SIG-M5 (cell line): Measurements from ENCODE around the gene PCDHB2.
"Not testable (repeated sequence)": the region's sequence is repeated elsewhere in the genome, so short reads cannot be mapped to it uniquely, and the experiment has no call there.

Source experiments
- DNase-seq: peaks from one replicate; lab custom pipeline; 2025; lab: John Stamatoyannopoulos, UW

Gene PCDHB2

GRCh38 chr5:141094481-141095262, at the start of gene PCDHB2:
TSS of gene PCDHB2 (plus strand) at chr5:141094615. CDS start at chr5:141094791, 176 bp downstream.
- no peak for DNase-seq

GRCh38 chr5:141050622-141051520, 43.5 kb upstream of the PCDHB2 start, which contains the start of gene PCDHB1:
TSS of gene PCDHB1 (plus strand) at chr5:141051374. CDS start at chr5:141051471, 97 bp downstream.
- no peak for DNase-seq

- no peak for DNase-seq
Observed at GRCh38 chr5:141051521-141051866, 42.9 kb upstream of the PCDHB2 start.

GRCh38 chr5:141077826-141078225, 16.6 kb upstream of the PCDHB2 start:
- no peak for DNase-seq

GRCh38 chr5:141082228-141082627, 12.2 kb upstream of the PCDHB2 start:
- no peak for DNase-seq

DNA sequence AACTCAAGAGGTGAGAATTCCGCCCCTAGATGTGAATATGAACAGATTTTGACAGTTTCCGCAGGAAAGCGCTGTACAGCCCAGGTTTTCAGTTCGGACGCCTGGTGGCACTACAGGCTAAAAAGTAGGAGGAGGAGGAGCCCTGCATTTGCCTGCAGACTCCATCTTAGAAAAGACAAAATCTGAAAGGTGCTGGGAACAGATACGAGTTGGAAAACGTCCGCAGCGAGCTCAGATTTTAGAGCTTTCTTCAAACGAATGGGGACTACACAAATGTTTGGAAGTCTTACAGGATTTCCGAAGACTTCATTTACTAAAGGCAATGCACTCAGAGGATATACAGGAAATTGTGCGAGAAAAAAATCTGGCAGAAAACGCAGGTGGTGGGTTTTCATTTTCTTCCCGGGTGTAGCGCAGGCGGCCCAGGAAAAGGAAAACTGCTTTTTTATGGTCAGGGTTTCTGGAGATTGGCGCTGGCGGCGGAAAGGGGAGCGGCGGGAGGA, 9.9 kb upstream of the PCDHB2 start:
- DNase-seq, result no peak

GRCh38 chr5:141095263-141095641, 837 bp downstream of the PCDHB2 start:
- no peak for DNase-seq

DNA sequence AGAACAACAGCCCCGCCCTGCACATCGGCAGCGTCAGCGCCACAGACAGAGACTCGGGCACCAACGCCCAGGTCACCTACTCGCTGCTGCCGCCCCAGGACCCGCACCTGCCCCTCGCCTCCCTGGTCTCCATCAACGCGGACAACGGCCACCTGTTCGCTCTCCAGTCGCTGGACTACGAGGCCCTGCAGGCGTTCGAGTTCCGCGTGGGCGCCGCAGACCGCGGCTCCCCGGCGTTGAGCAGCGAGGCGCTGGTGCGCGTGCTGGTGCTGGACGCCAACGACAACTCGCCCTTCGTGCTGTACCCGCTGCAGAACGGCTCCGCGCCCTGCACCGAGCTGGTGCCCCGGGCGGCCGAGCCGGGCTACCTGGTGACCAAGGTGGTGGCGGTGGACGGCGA, 1.8 kb downstream of the PCDHB2 start:
- DNase-seq, result not testable (repeated sequence)

GRCh38 chr5:141096586-141096985, 2.2 kb downstream of the PCDHB2 start:
- not testable (repeated sequence) for DNase-seq

DNA sequence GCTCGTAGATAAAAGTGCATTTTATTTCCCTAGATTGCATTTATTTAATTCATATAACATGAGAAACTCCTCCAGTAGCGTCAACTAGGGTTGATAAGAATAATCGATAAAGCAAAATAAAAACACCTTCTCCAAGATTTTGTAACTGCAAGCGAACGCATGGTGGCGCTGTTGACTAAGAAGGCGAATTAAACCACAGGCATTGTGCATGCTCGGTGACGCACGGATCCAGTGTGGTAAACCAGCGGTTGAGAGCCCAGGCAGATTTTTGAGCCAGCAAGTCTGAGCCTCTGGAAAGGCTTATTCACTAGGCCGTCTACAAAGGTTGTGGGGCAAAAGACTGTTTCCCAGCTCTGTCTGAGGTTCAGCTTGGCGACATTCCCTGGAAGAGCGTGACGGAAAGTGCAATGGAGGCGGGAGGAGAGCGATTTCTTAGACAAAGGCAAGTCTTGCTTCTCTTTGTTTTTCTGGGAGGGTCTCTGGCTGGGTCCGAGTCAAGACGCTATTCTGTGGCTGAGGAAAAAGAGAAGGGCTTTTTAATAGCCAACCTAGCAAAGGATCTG, 5.9 kb downstream of the PCDHB2 start, which contains the start of gene PCDHB3:
Gene PCDHB3 (plus strand): TSS at position 231 of the 563 bp plus-strand sequence. CDS start 177 bp downstream, at position 408.
- no peak for DNase-seq

- DNase-seq, result no peak
Observed at GRCh38 chr5:141101059-141101458, 6.6 kb downstream of the PCDHB2 start.

DNA sequence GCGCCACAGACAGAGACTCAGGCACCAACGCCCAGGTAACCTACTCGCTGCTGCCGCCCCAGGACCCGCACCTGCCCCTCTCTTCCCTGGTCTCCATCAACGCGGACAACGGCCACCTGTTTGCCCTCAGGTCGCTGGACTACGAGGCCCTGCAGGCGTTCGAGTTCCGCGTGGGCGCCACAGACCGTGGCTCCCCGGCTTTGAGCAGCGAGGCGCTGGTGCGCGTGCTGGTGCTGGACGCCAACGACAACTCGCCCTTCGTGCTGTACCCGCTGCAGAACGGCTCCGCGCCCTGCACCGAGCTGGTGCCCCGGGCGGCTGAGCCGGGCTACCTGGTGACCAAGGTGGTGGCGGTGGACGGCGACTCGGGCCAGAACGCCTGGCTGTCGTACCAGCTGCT, 7.7 kb downstream of the PCDHB2 start:
- not testable (repeated sequence) for DNase-seq

- not testable (repeated sequence) for DNase-seq
Observed at GRCh38 chr5:141102471-141102870, 8.1 kb downstream of the PCDHB2 start.

- no peak for DNase-seq
Observed at GRCh38 chr5:141105350-141105749, 10.9 kb downstream of the PCDHB2 start.

DNA sequence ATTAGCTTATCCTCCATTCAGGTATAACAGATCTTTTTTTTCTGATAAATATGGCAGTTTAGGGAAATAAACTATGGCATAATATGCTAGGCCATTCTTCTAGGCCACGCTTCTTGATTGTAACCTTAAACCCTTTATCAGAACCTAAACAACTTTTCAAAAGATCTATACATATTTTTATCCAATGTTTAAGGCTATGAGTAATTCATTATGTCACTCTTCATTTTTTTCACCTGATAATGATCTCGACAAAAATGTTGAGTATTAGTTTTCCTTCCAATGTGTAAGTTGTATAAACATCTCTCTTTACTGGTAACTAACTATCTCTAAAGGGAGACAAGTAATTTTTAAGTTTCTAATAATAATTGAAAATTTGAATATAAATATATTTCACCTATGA, 24.8 kb downstream of the PCDHB2 start:
- no peak for DNase-seq

DNA sequence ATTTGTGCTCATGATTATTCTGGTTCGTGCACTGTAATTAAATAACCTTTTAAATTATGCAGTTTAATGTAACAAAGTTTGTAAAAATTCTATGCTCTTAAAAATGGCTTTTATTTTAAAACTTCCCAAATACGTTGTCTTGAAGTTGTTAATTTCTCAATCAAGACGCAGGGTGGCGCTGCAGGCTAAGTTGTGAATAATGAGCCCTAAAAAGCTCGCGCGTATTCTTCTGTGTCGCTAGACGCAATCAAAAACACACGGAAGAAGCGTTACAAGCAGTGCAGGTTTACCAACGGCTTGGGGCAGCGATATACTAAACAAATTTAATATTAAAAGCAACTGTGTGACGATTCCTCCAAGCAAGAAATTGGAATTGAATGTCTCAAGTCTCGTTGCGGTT, 27.1 kb downstream of the PCDHB2 start, which contains the start of gene PCDHB4:
Gene PCDHB4 (plus strand): TSS at position 256 of the 400 bp plus-strand sequence. CDS start 181 bp downstream, outside the sequence.
- DNase-seq, result no peak

- no peak for DNase-seq
Observed at GRCh38 chr5:141121985-141122384, 27.6 kb downstream of the PCDHB2 start.

GRCh38 chr5:141123396-141124135, 29.2 kb downstream of the PCDHB2 start:
- DNase-seq, result not testable (repeated sequence)

- DNase-seq, result no peak
Observed at GRCh38 chr5:141127305-141127704, 32.9 kb downstream of the PCDHB2 start.

DNA sequence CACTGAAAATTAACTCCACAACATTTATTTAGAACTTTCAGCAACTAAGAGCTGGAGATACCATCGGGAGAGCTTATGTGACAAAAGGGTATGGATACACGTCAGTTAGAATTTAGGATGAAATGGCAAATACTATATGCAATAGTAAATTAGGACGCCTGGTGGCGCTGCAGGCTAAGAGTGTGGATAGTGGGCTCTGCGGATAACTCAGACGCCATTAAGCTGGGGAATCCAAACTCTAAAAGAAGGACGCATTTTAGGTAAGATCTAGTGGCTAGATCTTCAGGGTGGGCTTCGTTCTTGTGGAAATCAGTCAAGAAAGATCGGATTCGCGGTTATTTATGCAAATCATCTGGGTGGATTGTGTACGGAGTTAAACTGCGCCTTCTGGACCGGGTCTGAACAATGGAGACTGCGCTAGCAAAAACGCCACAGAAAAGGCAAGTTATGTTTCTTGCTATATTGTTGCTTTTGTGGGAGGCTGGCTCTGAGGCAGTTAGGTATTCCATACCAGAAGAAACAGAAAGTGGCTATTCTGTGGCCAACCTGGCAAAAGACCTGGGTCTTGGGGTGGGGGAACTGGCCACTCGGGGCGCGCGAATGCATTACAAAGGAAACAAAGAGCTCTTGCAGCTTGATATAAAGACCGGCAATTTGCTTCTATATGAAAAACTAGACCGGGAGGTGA, 40.8 kb downstream of the PCDHB2 start, which contains the start of gene PCDHB5:
Gene PCDHB5 (plus strand): TSS at position 177 of the 688 bp plus-strand sequence. CDS start 229 bp downstream, at position 406.
- DNase-seq, result no peak
